GM12864 (cell line): ENCODE measurements around the gene HDDC3.
"Not testable (repeated sequence)": the region's sequence is repeated elsewhere in the genome, so short reads cannot be mapped to it uniquely, and the experiment has no call there.

Source experiments
- DNase-seq: peaks from one replicate; pipeline ENCODE4 v3.0.0-alpha.2; 2011; ENCODE audit warnings: low read depth
- H3K4me3 ChIP-seq: 2 replicates; pipeline ENCODE4 v1.5.1; 2011; ENCODE audit warnings: mild to moderate bottlenecking, low read depth, low read length, control low read depth
- CTCF ChIP-seq: IDR thresholded peaks from 2 replicates; pipeline ENCODE4 v1.5.1; 2011; ENCODE audit warnings: low read depth, mild to moderate bottlenecking, moderate library complexity, low read length, control low read depth, inconsistent platforms; ENCODE audit errors: missing control alignments

Gene HDDC3

DNA sequence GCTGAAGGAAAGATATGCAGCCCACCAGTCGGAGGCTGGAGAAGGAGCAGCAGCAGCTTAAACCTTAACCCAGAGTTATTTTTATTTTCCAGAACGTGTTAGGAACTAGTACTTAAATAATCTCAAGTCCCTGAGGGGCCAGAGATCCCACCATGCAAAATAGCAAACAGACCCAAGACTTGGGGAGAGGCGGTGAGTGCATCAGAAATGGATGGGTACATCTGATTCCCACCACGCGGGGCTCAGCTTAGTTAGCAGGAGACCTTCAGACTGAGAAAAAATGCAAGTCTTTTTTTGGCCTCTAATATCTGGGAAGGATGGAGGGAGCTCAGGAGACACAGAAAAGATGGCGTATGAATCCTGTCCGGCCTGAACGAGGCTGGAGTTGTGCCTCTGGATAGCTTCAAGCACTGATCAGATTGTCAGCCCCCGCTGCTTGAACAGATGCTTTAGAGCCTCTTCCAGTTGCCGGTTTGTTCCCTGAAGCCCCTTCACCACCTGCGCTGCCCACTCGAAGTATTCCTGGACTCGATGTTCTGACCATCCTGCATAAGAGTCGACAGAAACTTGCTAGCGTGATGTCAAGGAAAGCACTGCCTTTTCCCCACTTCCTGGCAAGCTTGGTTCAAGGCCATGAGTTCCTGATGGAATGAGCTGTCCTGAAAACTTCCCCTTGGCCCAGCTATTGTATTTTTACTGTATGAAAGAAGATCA is 1.3 kb downstream of the HDDC3 start:
- DNase-seq = no peak
- H3K4me3 ChIP-seq = peak overlapping the region; percentile 99
- no peak for TF ChIP-seq CTCF

DNA sequence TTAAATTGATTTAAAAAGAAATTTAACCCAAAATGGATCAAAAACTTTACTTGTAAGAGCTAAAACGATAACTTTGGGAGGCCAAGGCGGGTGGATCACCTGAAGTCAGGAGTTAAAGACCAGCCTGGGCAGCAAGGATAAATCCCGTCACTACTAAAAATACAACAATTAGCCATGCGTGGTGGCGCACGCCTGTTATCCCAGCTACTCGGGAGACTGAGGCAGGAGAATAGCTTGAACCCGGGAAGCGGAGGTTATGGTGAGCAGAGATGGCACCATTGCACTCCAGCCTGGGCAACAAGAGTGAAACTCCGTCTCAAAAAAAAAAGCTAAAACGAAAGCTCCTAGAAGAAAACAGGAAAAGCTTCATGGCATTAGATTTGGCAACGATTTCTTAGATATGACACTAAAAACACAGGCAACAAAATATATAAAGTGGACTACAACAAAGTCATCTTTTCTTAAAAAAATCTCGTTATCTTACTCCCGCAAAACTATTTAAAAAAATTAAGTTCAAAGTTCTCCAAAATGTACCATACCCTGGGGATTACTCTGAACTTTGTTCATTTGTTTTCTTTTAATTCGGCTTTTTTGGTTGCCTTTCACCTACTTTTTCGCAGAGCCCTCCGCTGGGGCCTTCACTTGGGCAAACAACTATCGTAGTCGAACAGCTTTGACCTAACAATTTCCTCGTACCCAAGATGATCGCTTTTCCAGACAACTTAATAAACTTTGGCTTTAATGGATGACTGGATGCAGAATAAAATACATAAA is 2.9 kb downstream of the HDDC3 start:
- DNase-seq = no peak
- H3K4me3 ChIP-seq = peak overlapping the region; percentile 99
- TF ChIP-seq CTCF = no peak

DNA sequence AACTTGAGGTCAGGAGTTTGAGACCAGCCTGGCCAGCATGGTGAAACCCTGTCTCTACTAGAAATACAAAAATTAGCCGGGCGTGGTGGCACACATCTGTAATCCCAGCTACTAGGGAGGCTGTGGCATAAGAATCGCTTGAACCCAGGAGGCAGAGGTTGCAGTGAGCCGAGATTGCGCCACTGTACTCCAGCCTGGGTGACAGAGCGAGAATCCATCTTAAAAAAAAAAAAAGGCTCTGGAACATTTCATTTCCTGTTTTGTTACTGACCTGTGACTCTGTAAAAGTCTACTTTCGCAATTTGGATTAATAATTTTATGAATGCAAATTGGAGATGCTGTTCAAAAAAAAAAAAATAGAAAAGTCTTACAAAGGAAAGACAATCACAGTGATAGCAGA is 4.2 kb downstream of the HDDC3 start:
- DNase-seq, H3K4me3 ChIP-seq: not testable (repeated sequence)

DNA sequence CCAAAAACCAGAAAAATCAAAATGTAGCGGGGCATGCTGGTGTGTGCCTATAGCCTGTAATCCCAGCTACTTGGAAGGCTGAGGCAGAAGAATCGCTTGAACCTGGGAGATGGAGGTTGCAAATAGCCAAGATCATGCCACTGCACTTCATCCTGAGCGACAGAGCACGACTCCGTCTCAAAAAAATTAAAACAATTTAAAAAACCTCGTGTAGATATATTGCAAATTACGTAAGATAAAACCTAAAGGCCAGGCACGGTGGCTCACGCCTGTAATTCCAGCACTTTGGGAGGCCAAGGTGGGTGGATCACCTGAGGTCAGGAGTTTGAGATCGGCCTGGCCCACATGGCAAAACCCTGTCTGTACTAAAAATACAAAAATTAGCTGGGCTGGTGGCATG is 5.6 kb downstream of the HDDC3 start:
- not testable (repeated sequence) for DNase-seq, H3K4me3 ChIP-seq

DNA sequence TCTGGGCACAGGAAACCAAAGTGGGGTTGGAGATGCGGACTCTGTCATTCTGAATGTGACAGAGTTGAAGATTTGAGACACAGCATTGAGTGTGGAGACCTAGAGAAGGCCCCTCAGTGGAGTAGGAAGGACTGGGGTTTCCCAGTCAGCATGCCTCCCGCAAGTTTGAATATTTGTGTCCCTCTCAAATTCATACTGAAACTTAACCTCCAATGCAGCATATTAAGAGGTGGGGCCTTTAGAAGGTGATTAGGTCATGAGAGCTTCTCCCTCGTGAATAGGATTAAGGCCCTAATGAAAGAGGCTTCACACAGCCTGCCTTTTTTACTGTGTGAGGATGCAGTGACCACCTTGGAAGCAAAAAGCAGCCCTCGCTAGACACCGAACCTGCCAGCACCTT is 8.0 kb downstream of the HDDC3 start:
- no peak overlapping the region; the same call in 1 of the 2 replicates for H3K4me3 ChIP-seq
- DNase-seq = peak; percentile 58
- TF ChIP-seq CTCF = no peak

- not testable (repeated sequence) for H3K4me3 ChIP-seq
- DNase-seq = peak; percentile 43
Observed at GRCh38 chr15:90922712-90923322, 9.5 kb downstream of the HDDC3 start.

DNA sequence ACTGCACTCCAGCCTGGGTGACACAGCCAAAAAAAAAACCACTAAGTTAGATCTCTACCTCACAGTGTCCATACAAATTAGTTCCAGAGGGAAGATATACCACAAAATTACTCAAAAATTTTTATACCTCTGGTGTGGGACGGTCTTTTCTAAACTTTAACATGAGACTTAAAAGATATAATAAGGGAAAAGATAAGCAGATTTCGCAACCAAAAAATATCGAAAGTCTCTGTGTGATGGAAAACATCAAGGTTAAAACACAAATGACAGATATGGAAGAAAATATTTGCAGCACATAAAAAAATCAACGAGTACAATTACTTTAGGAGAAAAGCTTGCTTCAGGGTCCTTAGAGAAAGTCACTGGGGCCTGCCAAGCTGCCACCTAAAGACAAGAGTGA is 10.5 kb downstream of the HDDC3 start:
- no peak for TF ChIP-seq CTCF
- no peak overlapping the region for H3K4me3 ChIP-seq
- DNase-seq = no peak

DNA sequence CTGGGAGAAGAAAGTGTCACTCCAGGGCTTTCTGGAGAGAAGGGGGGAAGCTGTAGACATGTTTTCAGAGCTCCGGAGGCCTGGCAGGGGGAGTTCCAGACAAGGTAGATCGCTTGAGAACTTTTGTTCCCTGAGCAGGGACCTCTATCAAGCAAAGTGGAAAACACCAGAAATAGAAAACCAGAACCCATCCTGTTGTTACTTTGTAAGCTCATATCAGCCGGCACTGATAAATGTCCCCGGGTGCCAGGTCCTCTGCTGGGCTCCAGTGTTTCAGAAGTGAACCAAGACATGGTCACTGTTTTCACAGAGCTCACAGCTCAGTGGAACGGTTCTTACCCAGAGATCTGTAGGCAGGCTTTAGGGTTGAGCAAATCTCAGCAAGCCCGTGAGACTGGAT is 13.5 kb downstream of the HDDC3 start:
- no peak overlapping the region for H3K4me3 ChIP-seq
- TF ChIP-seq CTCF = no peak
- DNase-seq = no peak
